ENCODE data around the gene CHAF1B.

- TF ChIP-seq CTCF (conservative IDR thresholded peaks at IDR 0.05; ENCODE audit: low read depth, low read length) = no peak
- no peak for TF ChIP-seq EZH2 (IDR thresholded peaks at IDR 0.05; ENCODE audit: borderline replicate concordance, low read depth, low read length, poor library complexity, severe bottlenecking)
Observed at GRCh38 chr21:36452281-36452825, 67.2 kb downstream of the CHAF1B start.

Data from A673 (cell line).